ENCODE data around the gene VPS13D. TPM values are rescaled to one million over a fixed set of nuclear protein-coding genes. Genes with fewer than 3 reads are reported as not detected.

The VPS13D gene
- polyA plus RNA-seq, 3 donors from 2014 or later = 4.2 to 9.9 (median 6.6) TPM

GRCh38 chr1:12408662-12409061 is 178.8 kb downstream of the VPS13D start:
- Mint-ChIP-seq H3K27ac (peak overlapping the region in 1 of 6 donors; percentile 47), H3K36me3 (peaks cover 29 to 48% (median 46%) of the 10 kb centered on the region in 3 donors), H3K4me1 (peaks cover 6 to 16% of the 10 kb centered on the region in 2 donors), H3K4me3 (no peak overlapping the region), H3K9me3 (peaks cover 0 to 9% (median 2%) of the 10 kb centered on the region in 6 donors), H3K27me3 (ENCODE audit: low read depth in 3 of 3) (no peaks in the 10 kb centered on the region)
- DNase-seq = no peak

GRCh38 chr1:12409681-12410080 is 179.9 kb downstream of the VPS13D start:
- H3K9me3 Mint-ChIP-seq = peaks cover 0 to 9% (median 2%) of the 10 kb centered on the region in 6 donors
- no peak overlapping the region for H3K27ac Mint-ChIP-seq
- peaks cover 20 to 45% (median 43%) of the 10 kb centered on the region in 3 donors for H3K36me3 Mint-ChIP-seq

GRCh38 chr1:12410351-12410750 is 180.5 kb downstream of the VPS13D start:
- Mint-ChIP-seq H3K4me1 (peaks cover 6 to 16% of the 10 kb centered on the region in 2 donors), H3K9me3 (peaks cover 0 to 9% (median 2%) of the 10 kb centered on the region in 6 donors), H3K27ac (peak overlapping the region in 1 of 6 donors; percentile 45), H3K27me3 (ENCODE audit: low read depth in 3 of 3) (no peaks in the 10 kb centered on the region), H3K4me3 (no peak overlapping the region), H3K36me3 (peaks cover 17 to 46% (median 42%) of the 10 kb centered on the region in 3 donors)
- no peak for DNase-seq

More at GRCh38 chr1:12409681-12410080, 179.9 kb downstream of the VPS13D start:
- peaks cover 6 to 16% of the 10 kb centered on the region in 2 donors for H3K4me1 Mint-ChIP-seq
- H3K4me3 Mint-ChIP-seq = no peak overlapping the region
- no peaks in the 10 kb centered on the region for H3K27me3 Mint-ChIP-seq (ENCODE audit: low read depth in 3 of 3)
- no peak for DNase-seq

GRCh38 chr1:12411098-12411497 is 181.3 kb downstream of the VPS13D start:
- peak overlapping the region in 1 of 6 donors; percentile 63 for H3K27ac Mint-ChIP-seq
- no peak for DNase-seq
- H3K4me1 Mint-ChIP-seq = peaks cover 6 to 16% of the 10 kb centered on the region in 2 donors
- peaks cover 0 to 9% (median 2%) of the 10 kb centered on the region in 6 donors for H3K9me3 Mint-ChIP-seq
- no peak overlapping the region for H3K4me3 Mint-ChIP-seq
- H3K27me3 Mint-ChIP-seq (ENCODE audit: low read depth in 3 of 3) = no peaks in the 10 kb centered on the region
- H3K36me3 Mint-ChIP-seq = peaks cover 19 to 51% (median 40%) of the 10 kb centered on the region in 3 donors

GRCh38 chr1:12411747-12412146 is 181.9 kb downstream of the VPS13D start:
- peak overlapping the region in 1 of 6 donors; percentile 63 for H3K27ac Mint-ChIP-seq
- peaks cover 6 to 16% of the 10 kb centered on the region in 2 donors for H3K4me1 Mint-ChIP-seq
- peaks cover 0 to 9% (median 2%) of the 10 kb centered on the region in 6 donors for H3K9me3 Mint-ChIP-seq
- H3K4me3 Mint-ChIP-seq = no peak overlapping the region
- H3K36me3 Mint-ChIP-seq = peaks cover 21 to 54% (median 46%) of the 10 kb centered on the region in 3 donors
- DNase-seq = no peak
- no peaks in the 10 kb centered on the region for H3K27me3 Mint-ChIP-seq (ENCODE audit: low read depth in 3 of 3)

- H3K36me3 Mint-ChIP-seq = peaks cover 28 to 61% (median 53%) of the 10 kb centered on the region in 3 donors
- H3K27me3 Mint-ChIP-seq (ENCODE audit: low read depth in 3 of 3) = no peaks in the 10 kb centered on the region
- no peak overlapping the region for H3K4me3 Mint-ChIP-seq
- peaks cover 4 to 13% of the 10 kb centered on the region in 2 donors for H3K4me1 Mint-ChIP-seq
- no peak overlapping the region for H3K27ac Mint-ChIP-seq
- H3K9me3 Mint-ChIP-seq = peaks cover 0 to 9% (median 2%) of the 10 kb centered on the region in 6 donors
- no peak for DNase-seq
Measured at GRCh38 chr1:12412439-12412838, 182.6 kb downstream of the VPS13D start.

GRCh38 chr1:12413664-12414410 is 184.0 kb downstream of the VPS13D start:
- Mint-ChIP-seq H3K4me3 (no peak overlapping the region), H3K9me3 (peaks cover 0 to 9% (median 2%) of the 10 kb centered on the region in 6 donors), H3K36me3 (peaks cover 39 to 70% (median 64%) of the 10 kb centered on the region in 3 donors), H3K27me3 (ENCODE audit: low read depth in 3 of 3) (no peaks in the 10 kb centered on the region), H3K4me1 (peaks cover 2 to 7% of the 10 kb centered on the region in 2 donors), H3K27ac (peak overlapping the region in 1 of 6 donors; percentile 26)
- DNase-seq = no peak

GRCh38 chr1:12414444-12415018 is 184.7 kb downstream of the VPS13D start:
- Mint-ChIP-seq H3K27me3 (ENCODE audit: low read depth in 3 of 3) (no peaks in the 10 kb centered on the region), H3K27ac (no peak overlapping the region), H3K4me3 (no peak overlapping the region), H3K9me3 (peaks cover 0 to 8% (median 2%) of the 10 kb centered on the region in 6 donors), H3K4me1 (peaks cover 2 to 5% of the 10 kb centered on the region in 2 donors), H3K36me3 (peaks cover 38 to 73% (median 67%) of the 10 kb centered on the region in 3 donors)
- no peak for DNase-seq

- no peak overlapping the region for H3K4me3 Mint-ChIP-seq
- no peaks in the 10 kb centered on the region for H3K27me3 Mint-ChIP-seq (ENCODE audit: low read depth in 3 of 3)
- DNase-seq = no peak
- peaks cover 33 to 70% (median 64%) of the 10 kb centered on the region in 3 donors for H3K36me3 Mint-ChIP-seq
- H3K9me3 Mint-ChIP-seq = peaks cover 0 to 3% (median under 1%) of the 10 kb centered on the region in 6 donors
- H3K27ac Mint-ChIP-seq = no peak overlapping the region
- H3K4me1 Mint-ChIP-seq = peaks cover 2 to 6% of the 10 kb centered on the region in 2 donors
Measured at GRCh38 chr1:12415038-12415466, 185.2 kb downstream of the VPS13D start.

- Mint-ChIP-seq H3K36me3 (peaks cover 29 to 62% (median 56%) of the 10 kb centered on the region in 3 donors), H3K9me3 (no peaks in the 10 kb centered on the region), H3K27me3 (ENCODE audit: low read depth in 3 of 3) (no peaks in the 10 kb centered on the region), H3K4me3 (no peak overlapping the region), H3K27ac (no peak overlapping the region), H3K4me1 (peaks cover 6 to 11% of the 10 kb centered on the region in 2 donors)
- DNase-seq = no peak
Measured at GRCh38 chr1:12416101-12416500, 186.3 kb downstream of the VPS13D start.

GRCh38 chr1:12416744-12417143 is 186.9 kb downstream of the VPS13D start:
- H3K9me3 Mint-ChIP-seq = no peaks in the 10 kb centered on the region
- H3K27ac Mint-ChIP-seq = peak overlapping the region in 1 of 6 donors; percentile 41
- no peaks in the 10 kb centered on the region for H3K27me3 Mint-ChIP-seq (ENCODE audit: low read depth in 3 of 3)
- DNase-seq = no peak
- H3K4me1 Mint-ChIP-seq = peaks cover 7 to 15% of the 10 kb centered on the region in 2 donors
- no peak overlapping the region for H3K4me3 Mint-ChIP-seq
- H3K36me3 Mint-ChIP-seq = peaks cover 27 to 59% (median 57%) of the 10 kb centered on the region in 3 donors

GRCh38 chr1:12417389-12417788 is 187.6 kb downstream of the VPS13D start:
- Mint-ChIP-seq H3K9me3 (no peaks in the 10 kb centered on the region), H3K27me3 (ENCODE audit: low read depth in 3 of 3) (no peaks in the 10 kb centered on the region), H3K36me3 (peaks cover 22 to 60% (median 51%) of the 10 kb centered on the region in 3 donors), H3K4me1 (peaks cover 12 to 21% of the 10 kb centered on the region in 2 donors), H3K27ac (no peak overlapping the region), H3K4me3 (no peak overlapping the region)
- DNase-seq = no peak

GRCh38 chr1:12420171-12420570 is 190.3 kb downstream of the VPS13D start:
- peaks cover 22 to 51% (median 41%) of the 10 kb centered on the region in 3 donors for H3K36me3 Mint-ChIP-seq
- no peak for DNase-seq
- H3K27me3 Mint-ChIP-seq (ENCODE audit: low read depth in 3 of 3) = no peaks in the 10 kb centered on the region
- peaks cover 37 to 48% of the 10 kb centered on the region in 2 donors for H3K4me1 Mint-ChIP-seq
- no peak overlapping the region for H3K4me3 Mint-ChIP-seq
- H3K9me3 Mint-ChIP-seq = no peaks in the 10 kb centered on the region
- peak overlapping the region in 2 of 6 donors; percentile 23 to 43 for H3K27ac Mint-ChIP-seq

GRCh38 chr1:12422488-12422887 is 192.7 kb downstream of the VPS13D start:
- H3K36me3 Mint-ChIP-seq = peaks cover 10 to 36% (median 27%) of the 10 kb centered on the region in 3 donors
- H3K4me1 Mint-ChIP-seq = peaks cover 37 to 45% of the 10 kb centered on the region in 2 donors
- H3K27me3 Mint-ChIP-seq (ENCODE audit: low read depth in 3 of 3) = no peaks in the 10 kb centered on the region
- no peaks in the 10 kb centered on the region for H3K9me3 Mint-ChIP-seq
- H3K27ac Mint-ChIP-seq = peak overlapping the region; percentile 0 to 80 (median 56)
- DNase-seq = no peak
- H3K4me3 Mint-ChIP-seq = peak overlapping the region in 2 of 5 donors; percentile 11 to 40
